Fibroblast of upper back skin (primary cell): ENCODE results near the gene DNMT3A.

Source experiments
- DNase-seq: peaks from one replicate; pipeline ENCODE4 v3.0.0-alpha.2; 2013

The DNMT3A gene

GRCh38 chr2:25190536-25190935 is 151.2 kb downstream of the DNMT3A start:
- no peak for DNase-seq

GRCh38 chr2:25188405-25188804 is 153.3 kb downstream of the DNMT3A start:
- no peak for DNase-seq

GRCh38 chr2:25187729-25188350 is 153.9 kb downstream of the DNMT3A start:
- DNase-seq: no peak

- DNase-seq: no peak
These were observed 157.5 kb downstream of the DNMT3A start for GRCh38 chr2:25184254-25184653.

- DNase-seq: no peak
These were observed 162.7 kb downstream of the DNMT3A start for GRCh38 chr2:25178976-25179375.
